Stimulated activated CD8-positive, alpha-beta memory T cell treated with anti-CD3 and anti-CD28 coated beads, Interleukin-12 subunit alpha, Interleukin-12 subunit beta, amount 100 ng/mL, for 4 hours (primary cell): ENCODE results near the gene TSPAN32.

Experiments
- DNase-seq: peaks from one replicate; pipeline ENCODE4 v3.0.0-alpha.2; 2020; ENCODE audit warnings: low read depth

TSPAN32 gene

GRCh38 chr11:2366276-2366675, 64.5 kb downstream of the TSPAN32 start:
- no peak for DNase-seq

- DNase-seq, result no peak
These were observed 64.9 kb downstream of the TSPAN32 start for GRCh38 chr11:2366733-2367132.

GRCh38 chr11:2367266-2368160, 65.7 kb downstream of the TSPAN32 start:
- DNase-seq, result no peak
